Measurements from ENCODE around the gene GALNT18. TPM values are rescaled to one million over a fixed set of nuclear protein-coding genes. Genes with fewer than 3 reads are reported as not detected.

The GALNT18 gene
- total RNA-seq, 4 donors from 2014 or later, result 7.8 to 57.1 (median 17.8) TPM

DNA sequence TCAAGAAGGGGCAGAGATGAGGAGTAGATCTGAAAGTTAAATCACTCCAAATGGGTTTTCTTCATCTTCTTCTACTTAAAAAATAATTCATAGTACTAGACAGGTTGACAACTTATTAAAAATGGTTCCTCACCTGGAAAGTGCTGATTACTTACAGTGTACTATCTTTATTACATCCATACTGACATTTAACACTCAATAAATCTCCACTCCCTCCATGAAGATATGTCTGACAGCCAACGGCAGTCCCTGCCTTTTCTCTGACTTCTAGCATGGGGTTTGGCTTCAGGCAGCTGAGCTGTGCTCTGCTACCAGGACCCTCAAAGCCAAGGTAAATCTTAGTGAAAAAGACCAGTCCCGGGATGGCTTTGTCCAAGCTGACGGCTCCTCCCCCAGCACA is 135.4 kb downstream of the GALNT18 start:
- TF ChIP-seq, protein P1, sequence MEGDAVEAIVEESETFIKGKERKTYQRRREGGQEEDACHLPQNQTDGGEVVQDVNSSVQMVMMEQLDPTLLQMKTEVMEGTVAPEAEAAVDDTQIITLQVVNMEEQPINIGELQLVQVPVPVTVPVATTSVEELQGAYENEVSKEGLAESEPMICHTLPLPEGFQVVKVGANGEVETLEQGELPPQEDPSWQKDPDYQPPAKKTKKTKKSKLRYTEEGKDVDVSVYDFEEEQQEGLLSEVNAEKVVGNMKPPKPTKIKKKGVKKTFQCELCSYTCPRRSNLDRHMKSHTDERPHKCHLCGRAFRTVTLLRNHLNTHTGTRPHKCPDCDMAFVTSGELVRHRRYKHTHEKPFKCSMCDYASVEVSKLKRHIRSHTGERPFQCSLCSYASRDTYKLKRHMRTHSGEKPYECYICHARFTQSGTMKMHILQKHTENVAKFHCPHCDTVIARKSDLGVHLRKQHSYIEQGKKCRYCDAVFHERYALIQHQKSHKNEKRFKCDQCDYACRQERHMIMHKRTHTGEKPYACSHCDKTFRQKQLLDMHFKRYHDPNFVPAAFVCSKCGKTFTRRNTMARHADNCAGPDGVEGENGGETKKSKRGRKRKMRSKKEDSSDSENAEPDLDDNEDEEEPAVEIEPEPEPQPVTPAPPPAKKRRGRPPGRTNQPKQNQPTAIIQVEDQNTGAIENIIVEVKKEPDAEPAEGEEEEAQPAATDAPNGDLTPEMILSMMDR (IDR thresholded peaks at IDR 0.05; ENCODE audit: low read depth), result no peak

DNA sequence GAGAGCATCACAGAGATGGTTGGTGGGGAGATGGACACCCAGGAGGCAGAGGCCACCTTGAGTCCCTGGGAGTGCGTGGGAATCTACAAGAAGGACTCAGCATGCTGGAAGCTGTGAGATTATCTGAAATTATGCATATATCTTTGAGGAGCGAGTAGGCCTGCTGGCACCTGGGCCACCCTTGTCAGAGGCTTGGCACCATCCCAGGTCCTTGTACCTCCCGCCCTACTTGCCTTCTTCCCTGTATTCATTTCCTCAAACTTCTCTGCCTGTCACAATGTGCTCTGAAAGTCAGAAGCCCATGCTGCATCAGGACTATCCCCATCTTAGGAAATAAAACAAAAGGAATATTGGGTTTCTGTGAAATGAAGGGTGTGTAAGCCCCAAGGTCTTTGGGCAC is 135.8 kb downstream of the GALNT18 start:
- TF ChIP-seq, protein P1 (IDR thresholded peaks at IDR 0.05; ENCODE audit: low read depth), result no peak

DNA sequence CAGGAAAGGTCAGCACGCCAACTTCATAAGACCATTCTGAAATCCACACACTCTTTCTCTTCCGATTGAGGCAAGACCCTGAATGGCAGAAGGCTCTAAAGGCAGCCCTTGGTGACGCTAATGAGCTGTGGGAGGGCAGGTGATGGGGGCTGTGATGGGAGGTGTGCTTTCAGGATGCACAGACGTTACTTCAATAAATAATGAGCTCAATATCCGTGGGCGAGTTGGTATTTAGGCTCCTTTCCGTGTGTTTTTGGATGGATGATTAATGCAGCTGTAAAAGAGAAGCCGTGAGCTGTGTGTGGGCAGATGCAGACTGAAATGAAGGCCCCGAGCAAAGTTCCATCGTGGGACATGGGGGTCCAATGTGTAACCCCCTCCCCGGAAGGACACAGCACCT is 138.2 kb downstream of the GALNT18 start:
- TF ChIP-seq, protein P1 (IDR thresholded peaks at IDR 0.05; ENCODE audit: low read depth), result no peak

DNA sequence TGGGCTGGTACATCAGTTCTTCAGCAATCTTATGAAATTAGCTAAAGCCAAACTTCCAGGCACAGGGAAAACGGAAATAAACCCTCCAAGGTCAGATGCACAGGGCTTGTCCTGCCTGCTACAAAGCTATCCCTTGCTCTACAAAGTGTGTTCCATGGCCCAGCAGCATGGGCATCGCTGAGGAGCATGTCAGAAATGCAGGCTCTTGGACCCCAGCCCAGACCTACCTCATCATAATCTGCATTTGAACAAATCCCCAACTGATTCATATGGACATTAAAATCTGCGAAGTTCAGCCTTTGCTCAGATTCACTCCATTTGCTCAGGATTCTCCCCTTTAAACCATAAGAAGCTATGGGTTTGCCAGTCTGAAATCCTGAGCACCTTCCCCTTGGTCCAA is 139.1 kb downstream of the GALNT18 start:
- TF ChIP-seq, protein P1 (IDR thresholded peaks at IDR 0.05; ENCODE audit: low read depth), result no peak

DNA sequence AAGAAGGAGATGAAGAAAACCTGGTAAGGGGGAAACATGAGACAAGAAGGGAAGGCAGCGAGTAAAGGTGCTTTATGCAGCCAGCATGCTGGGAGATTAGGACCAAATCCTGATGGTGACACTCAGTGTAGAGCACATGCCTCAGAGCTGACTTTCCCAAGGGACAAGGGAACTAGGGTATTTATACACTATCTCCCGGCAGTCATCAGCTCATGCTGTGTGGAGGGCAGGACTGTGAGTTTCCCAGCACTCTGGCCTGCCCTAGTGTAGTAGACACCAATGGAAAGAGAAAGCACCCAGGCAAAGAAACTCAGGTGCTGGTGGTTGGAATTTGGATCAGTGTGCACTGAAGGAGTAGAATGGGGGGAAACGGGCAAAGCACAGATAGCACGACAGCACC is 140.4 kb downstream of the GALNT18 start:
- TF ChIP-seq, protein P1 (IDR thresholded peaks at IDR 0.05; ENCODE audit: low read depth), result no peak

DNA sequence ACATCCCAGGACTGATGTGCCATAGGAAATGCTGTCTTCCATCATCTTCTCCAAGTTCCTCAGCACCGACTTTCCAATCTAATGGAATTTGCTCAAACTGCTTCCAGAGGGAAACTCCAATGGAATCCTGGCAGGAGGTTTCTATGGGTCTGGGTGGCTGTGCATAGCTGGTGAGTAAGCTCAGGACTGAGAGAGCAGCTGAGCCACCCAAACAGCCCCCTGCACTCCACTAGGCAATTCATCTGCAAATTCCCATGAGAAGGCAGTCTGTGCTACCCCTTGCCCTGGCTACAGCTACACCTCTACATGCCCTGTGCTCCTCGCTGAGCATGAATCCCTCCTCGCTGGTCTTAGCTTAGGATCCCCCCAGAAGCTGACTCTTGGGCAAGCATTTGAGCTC is 140.8 kb downstream of the GALNT18 start:
- TF ChIP-seq, protein P1 (IDR thresholded peaks at IDR 0.05; ENCODE audit: low read depth), result no peak

DNA sequence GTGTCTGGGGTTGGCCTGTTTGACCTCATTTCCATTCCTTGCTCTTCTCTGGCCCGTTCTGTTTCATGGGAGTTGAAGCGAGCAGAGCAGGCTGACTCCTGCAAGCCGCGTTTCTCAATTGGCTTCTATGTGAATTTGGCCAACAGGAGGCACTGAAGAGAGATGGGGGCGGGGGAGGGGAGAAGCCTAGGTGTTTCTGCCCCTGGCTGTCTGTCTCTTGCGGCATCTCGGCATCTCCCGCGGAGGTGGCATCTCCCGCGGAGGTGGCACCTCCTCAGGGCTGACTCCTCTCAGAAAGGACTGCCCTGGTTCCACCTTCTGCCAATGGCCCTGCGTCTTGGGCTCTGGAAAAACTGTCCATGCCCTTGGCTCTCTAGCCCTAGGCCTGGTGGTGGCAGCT is 143.1 kb downstream of the GALNT18 start:
- TF ChIP-seq, protein P1 (IDR thresholded peaks at IDR 0.05; ENCODE audit: low read depth), result no peak

Measured in subcutaneous adipose tissue (tissue), 4 donors.